MM.1S (cell line): Measurements from ENCODE around the gene SCAMP1.
"Not testable (repeated sequence)": the region's sequence is repeated elsewhere in the genome, so short reads cannot be mapped to it uniquely, and the experiment has no call there.

ENCODE experiments used
- DNase-seq: peaks from one replicate; pipeline ENCODE4 v3.0.0-alpha.2; 2015
- H2AFZ ChIP-seq: fragments of 300-600 bp; sonication (generic); 2 replicates; pipeline ENCODE4 v1.6.0; 2016; ENCODE audit warnings: antibody characterized with exemption, low read length
- H3F3A ChIP-seq: fragments of 300-600 bp; sonication (generic); 2 replicates; pipeline ENCODE4 v1.6.1; 2016; ENCODE audit warnings: mild to moderate bottlenecking, antibody characterized with exemption, low read length, moderate library complexity, mixed read lengths; ENCODE audit not compliant: insufficient read depth
- H3K27ac ChIP-seq: fragments of 300-600 bp; sonication (generic); 2 replicates; pipeline ENCODE4 v1.5.1; 2016; ENCODE audit warnings: mild to moderate bottlenecking, low read length
- H3K27me3 ChIP-seq: fragments of 300-600 bp; sonication (generic); replicated peaks from 2 replicates; pipeline ENCODE4 v1.6.0; 2016; ENCODE audit warnings: low read length; ENCODE audit not compliant: insufficient read depth
- H3K36me3 ChIP-seq: fragments of 300-600 bp; sonication (generic); replicated peaks from 2 replicates; pipeline ENCODE4 v1.6.1; 2016; ENCODE audit warnings: mild to moderate bottlenecking, low read length, mixed read lengths; ENCODE audit not compliant: insufficient read depth
- H3K4me1 ChIP-seq: fragments of 300-600 bp; sonication (generic); 2 replicates; pipeline ENCODE4 v1.6.1; 2016; ENCODE audit warnings: low read length, mixed read lengths
- H3K4me2 ChIP-seq: fragments of 300-600 bp; sonication (generic); 2 replicates; pipeline ENCODE4 v1.6.0; 2016; ENCODE audit warnings: low read depth, low read length
- H3K4me3 ChIP-seq: fragments of 300-600 bp; sonication (generic); 2 replicates; pipeline ENCODE4 v1.5.1; 2016; ENCODE audit warnings: low read length, mixed read lengths
- H3K79me2 ChIP-seq: fragments of 300-600 bp; sonication (generic); 2 replicates; pipeline ENCODE4 v1.6.1; 2016; ENCODE audit warnings: mixed run types, low read length, mixed read lengths
- H3K9ac ChIP-seq: fragments of 300-600 bp; sonication (generic); 2 replicates; pipeline ENCODE4 v1.6.1; 2016; ENCODE audit warnings: low read length, mixed read lengths
- H3K9me2 ChIP-seq: fragments of 300-600 bp; sonication (generic); replicated peaks from 2 replicates; pipeline ENCODE4 v1.6.1; 2016; ENCODE audit warnings: mild to moderate bottlenecking, low read length, mixed read lengths; ENCODE audit not compliant: insufficient read depth
- H3K9me3 ChIP-seq: fragments of 300-600 bp; sonication (generic); replicated peaks from 2 replicates; pipeline ENCODE4 v1.6.1; 2016; ENCODE audit warnings: mild to moderate bottlenecking, low read length, mixed read lengths; ENCODE audit not compliant: insufficient read depth
- H4K20me1 ChIP-seq: fragments of 300-600 bp; sonication (generic); 2 replicates; pipeline ENCODE4 v1.6.1; 2016; ENCODE audit warnings: mild to moderate bottlenecking, low read length, moderate library complexity, mixed read lengths; ENCODE audit not compliant: insufficient read depth
- EZH2 ChIP-seq: fragments of 300-600 bp; sonication (generic); optimal IDR thresholded peaks from 2 replicates; pipeline ENCODE3; 2017; ENCODE audit warnings: low read depth, mild to moderate bottlenecking, antibody characterized with exemption, low read length, mixed read lengths
- EZH2phosphoT487 ChIP-seq: fragments of 300-600 bp; sonication (generic); IDR thresholded peaks from 2 replicates; pipeline ENCODE4 v1.6.1; 2018; ENCODE audit warnings: antibody characterized with exemption, low read length
- TF ChIP-seq, protein P1 (sequence below): fragments of 300-600 bp; sonication (generic); IDR thresholded peaks from 2 replicates; pipeline ENCODE4 v1.5.1; 2016; ENCODE audit warnings: antibody characterized with exemption, low read length, mixed read lengths

Gene SCAMP1

DNA sequence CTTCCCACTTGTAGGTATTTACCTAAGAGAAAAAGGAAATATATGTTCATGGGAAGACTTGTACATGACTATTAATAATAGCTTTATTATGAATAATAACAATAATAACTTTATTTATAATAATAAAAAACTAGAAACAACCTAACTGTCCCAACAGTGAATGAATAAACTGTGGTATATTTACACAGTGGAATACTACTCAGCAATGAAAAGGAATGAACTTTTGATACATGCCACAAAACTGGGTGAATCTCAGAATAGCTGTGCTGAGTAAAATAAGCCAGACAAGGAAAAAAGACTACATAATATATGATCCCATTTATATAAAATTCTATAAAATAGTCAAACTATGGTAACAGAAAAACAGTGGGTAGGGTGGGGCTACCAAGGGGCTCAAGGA, 88.7 kb downstream of the SCAMP1 start:
- TF ChIP-seq EZH2 (no peak), EZH2phosphoT487 (no peak)
- TF ChIP-seq, protein P1, sequence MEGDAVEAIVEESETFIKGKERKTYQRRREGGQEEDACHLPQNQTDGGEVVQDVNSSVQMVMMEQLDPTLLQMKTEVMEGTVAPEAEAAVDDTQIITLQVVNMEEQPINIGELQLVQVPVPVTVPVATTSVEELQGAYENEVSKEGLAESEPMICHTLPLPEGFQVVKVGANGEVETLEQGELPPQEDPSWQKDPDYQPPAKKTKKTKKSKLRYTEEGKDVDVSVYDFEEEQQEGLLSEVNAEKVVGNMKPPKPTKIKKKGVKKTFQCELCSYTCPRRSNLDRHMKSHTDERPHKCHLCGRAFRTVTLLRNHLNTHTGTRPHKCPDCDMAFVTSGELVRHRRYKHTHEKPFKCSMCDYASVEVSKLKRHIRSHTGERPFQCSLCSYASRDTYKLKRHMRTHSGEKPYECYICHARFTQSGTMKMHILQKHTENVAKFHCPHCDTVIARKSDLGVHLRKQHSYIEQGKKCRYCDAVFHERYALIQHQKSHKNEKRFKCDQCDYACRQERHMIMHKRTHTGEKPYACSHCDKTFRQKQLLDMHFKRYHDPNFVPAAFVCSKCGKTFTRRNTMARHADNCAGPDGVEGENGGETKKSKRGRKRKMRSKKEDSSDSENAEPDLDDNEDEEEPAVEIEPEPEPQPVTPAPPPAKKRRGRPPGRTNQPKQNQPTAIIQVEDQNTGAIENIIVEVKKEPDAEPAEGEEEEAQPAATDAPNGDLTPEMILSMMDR, result no peak
- DNase-seq, result no peak

DNA sequence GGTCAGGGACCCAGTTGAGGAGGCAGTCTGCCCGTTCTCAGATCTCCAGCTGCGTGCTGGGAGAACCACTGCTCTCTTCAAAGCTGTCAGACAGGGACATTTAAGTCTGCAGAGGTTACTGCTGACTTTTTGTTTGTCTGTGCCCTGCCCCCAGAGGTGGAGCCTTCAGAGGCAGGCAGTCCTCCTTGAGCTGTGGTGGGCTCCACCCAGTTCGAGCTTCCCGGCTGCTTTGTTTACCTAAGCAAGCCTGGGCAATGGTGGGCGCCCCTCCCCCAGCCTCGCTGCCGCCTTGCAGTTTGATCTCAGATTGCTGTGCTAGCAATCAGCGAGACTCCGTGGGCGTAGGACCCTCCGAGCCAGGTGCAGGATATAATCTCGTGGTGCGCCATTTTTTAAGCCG, 97.1 kb downstream of the SCAMP1 start:
- DNase-seq, H3K4me3 ChIP-seq, H3K4me2 ChIP-seq, H3K36me3 ChIP-seq, H3K79me2 ChIP-seq, H4K20me1 ChIP-seq, H3K9me3 ChIP-seq, H3K9ac ChIP-seq, H3K4me1 ChIP-seq, H3F3A ChIP-seq, H3K9me2 ChIP-seq, H2AFZ ChIP-seq, H3K27me3 ChIP-seq, H3K27ac ChIP-seq: not testable (repeated sequence)

More for the DNA sequence above, 88.7 kb downstream of the SCAMP1 start:
- Histone ChIP-seq H3K36me3 (no peaks in the 10 kb centered on the region), H3K27ac (no peak overlapping the region), H3K9ac (no peak overlapping the region), H3K9me2 (no peaks in the 10 kb centered on the region), H3K79me2 (no peaks in the 10 kb centered on the region), H3F3A (no peaks in the 10 kb centered on the region), H3K9me3 (no peaks in the 10 kb centered on the region), H2AFZ (no peak overlapping the region), H4K20me1 (no peaks in the 10 kb centered on the region), H3K27me3 (no peaks in the 10 kb centered on the region), H3K4me3 (no peak overlapping the region), H3K4me1 (no peaks in the 10 kb centered on the region), H3K4me2 (no peak overlapping the region)

DNA sequence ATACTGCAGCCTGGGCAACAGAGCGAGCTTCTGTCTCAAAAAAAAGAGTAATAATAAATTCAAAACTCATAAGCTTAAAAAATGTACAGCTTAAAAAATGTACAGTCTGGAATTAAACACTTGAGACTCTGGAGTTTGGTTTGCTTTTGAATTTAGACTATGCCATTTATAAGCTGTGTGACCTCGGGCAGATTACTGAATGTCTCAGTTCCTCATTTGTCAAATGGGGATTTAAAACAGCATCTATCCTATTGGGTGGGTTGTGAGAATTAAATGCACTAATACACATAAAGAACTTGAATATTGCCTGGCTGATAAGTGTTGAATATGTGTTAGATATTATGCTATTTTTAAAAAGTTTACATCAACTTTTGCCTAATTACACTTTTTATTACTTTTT, 98.4 kb downstream of the SCAMP1 start:
- no peak overlapping the region for H3K4me3 ChIP-seq
- H3K9ac ChIP-seq, result no peak overlapping the region
- no peaks in the 10 kb centered on the region for H3K36me3 ChIP-seq
- no peaks in the 10 kb centered on the region for H3K27me3 ChIP-seq
- no peaks in the 10 kb centered on the region for H3K9me3 ChIP-seq
- no peak overlapping the region for H3K27ac ChIP-seq
- no peaks in the 10 kb centered on the region for H4K20me1 ChIP-seq
- H3K4me2 ChIP-seq, result no peak overlapping the region
- H3K9me2 ChIP-seq, result no peaks in the 10 kb centered on the region
- H2AFZ ChIP-seq, result no peak overlapping the region
- DNase-seq, result no peak
- H3F3A ChIP-seq, result no peaks in the 10 kb centered on the region
- H3K4me1 ChIP-seq, result no peaks in the 10 kb centered on the region
- no peaks in the 10 kb centered on the region for H3K79me2 ChIP-seq
- TF ChIP-seq EZH2phosphoT487 (no peak), EZH2 (no peak)
- TF ChIP-seq, protein P1, result no peak

DNA sequence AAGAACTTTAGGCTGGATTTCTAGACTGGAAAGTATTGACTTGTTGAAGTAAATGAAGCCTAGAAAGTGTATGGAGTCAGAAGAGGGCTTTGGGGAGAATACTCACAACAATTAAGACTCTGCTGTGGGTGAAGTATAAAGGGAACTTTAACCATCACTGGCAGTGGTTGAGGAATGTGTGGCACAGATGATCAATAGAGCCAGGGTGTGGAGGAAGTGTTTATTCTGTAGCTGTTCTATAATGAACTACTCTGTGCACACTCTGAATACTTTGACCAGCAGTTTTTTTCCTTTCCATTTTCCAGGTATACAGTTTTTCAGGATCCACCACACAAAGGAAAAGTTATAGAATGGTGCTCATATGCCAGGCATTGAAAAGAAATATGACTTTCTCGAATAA, 106.7 kb downstream of the SCAMP1 start:
- no peaks in the 10 kb centered on the region for H3K27me3 ChIP-seq
- H3K27ac ChIP-seq, result no peak overlapping the region
- no peaks in the 10 kb centered on the region for H3K9me3 ChIP-seq
- H3K9me2 ChIP-seq, result no peaks in the 10 kb centered on the region
- H3K9ac ChIP-seq, result no peak overlapping the region
- H3K4me2 ChIP-seq, result no peak overlapping the region
- no peaks in the 10 kb centered on the region for H3K36me3 ChIP-seq
- no peak overlapping the region for H2AFZ ChIP-seq
- no peaks in the 10 kb centered on the region for H3F3A ChIP-seq
- DNase-seq, result no peak
- H4K20me1 ChIP-seq, result no peaks in the 10 kb centered on the region
- no peak overlapping the region for H3K4me3 ChIP-seq
- no peaks in the 10 kb centered on the region for H3K4me1 ChIP-seq
- TF ChIP-seq EZH2phosphoT487 (no peak), EZH2 (no peak)
- TF ChIP-seq, protein P1, result no peak
- no peaks in the 10 kb centered on the region for H3K79me2 ChIP-seq
